Activated B cell treated with CpG ODN at 0.5 μM for 24 hours (primary cell): Measurements from ENCODE around the gene ATG5. TPM values are rescaled to one million over a fixed set of nuclear protein-coding genes. Genes with fewer than 3 reads are reported as not detected.
"Not testable (repeated sequence)": the region's sequence is repeated elsewhere in the genome, so short reads cannot be mapped to it uniquely, and the experiment has no call there.

Experiments
- ATAC-seq: fragments of 200-7000 bp; cut with Tn5 transposase; one replicate; pipeline ENCODE4 v1.10.0; 2021; ENCODE audit warnings: low read depth, mild to moderate bottlenecking, moderate library complexity
- CTCF ChIA-PET: fragments of 350-600 bp; sonication (Branson Sonifier 250); formaldehyde crosslinking; loops from one replicate; lab custom pipeline; 2021; ENCODE audit warnings: antibody characterized with exemption; lab: Charles Lee
- POLR2A ChIA-PET: fragments of 350-600 bp; sonication (Branson Sonifier 250); formaldehyde crosslinking; loops from one replicate; lab custom pipeline; 2021; ENCODE audit warnings: antibody characterized with exemption; lab: Charles Lee
- DNase-seq: peaks from one replicate; pipeline ENCODE4 v3.0.0; 2022
- H3K27ac Mint-ChIP-seq: one replicate; pipeline ENCODE4 v1.8.0; 2020; ENCODE audit warnings: mixed read lengths
- H3K27me3 Mint-ChIP-seq: one replicate; pipeline ENCODE4 v1.8.0; 2021; ENCODE audit warnings: mixed read lengths
- H3K36me3 Mint-ChIP-seq: one replicate; pipeline ENCODE4 v1.8.0; 2021; ENCODE audit warnings: low read depth, mixed read lengths
- H3K4me1 Mint-ChIP-seq: one replicate; pipeline ENCODE4 v1.8.0; 2021; ENCODE audit warnings: mixed read lengths
- H3K4me3 Mint-ChIP-seq: one replicate; pipeline ENCODE4 v1.8.0; 2020; ENCODE audit warnings: mild to moderate bottlenecking, mixed read lengths
- H3K9me3 Mint-ChIP-seq: one replicate; pipeline ENCODE4 v1.8.0; 2020; ENCODE audit warnings: mixed read lengths
- CTCF ChIP-seq: fragments of 200-600 bp; IDR thresholded peaks from one replicate; pipeline ENCODE4 v1.8.0; 2022; ENCODE audit warnings: antibody characterized with exemption, mild to moderate bottlenecking
- intact Hi-C: fragments of 100-400 bp; cut with micrococcal nuclease; formaldehyde crosslinking; loops from one replicate; pipeline ENCODE4 v1.15.1; 2024
- total RNA-seq: library from RNA; stranded (reverse); gene quantifications from 2 replicates; pipeline ENCODE4 v1.2.3, GENCODE V29; 2022

The ATG5 gene
- total RNA-seq, 1 donor from 2014 or later = 30.3 TPM

DNA sequence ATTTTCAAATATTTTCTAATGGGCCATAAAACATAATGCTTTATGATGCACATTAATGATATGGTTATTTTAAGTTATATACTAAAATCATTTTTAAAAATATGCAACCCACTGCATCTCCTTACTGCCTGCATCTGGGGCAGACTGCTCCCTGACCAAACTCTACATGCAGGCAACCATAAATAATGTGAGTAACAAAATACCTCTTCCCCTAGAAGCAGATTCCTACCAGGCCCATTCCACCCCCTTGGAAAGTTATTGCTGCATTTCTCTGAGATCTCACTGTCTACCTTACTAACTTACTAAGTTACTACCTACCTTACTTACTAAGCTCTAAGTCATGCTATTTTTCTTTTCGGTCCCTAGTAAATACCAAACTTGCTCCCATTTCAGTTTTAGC, 71.8 kb downstream of the ATG5 start:
- intact Hi-C loops = no loop called here
- Mint-ChIP-seq H3K4me1 (peaks cover 12% of the 10 kb centered on the region), H3K9me3 (no peaks in the 10 kb centered on the region), H3K27ac (no peak overlapping the region), H3K36me3 (peaks cover 2% of the 10 kb centered on the region), H3K4me3 (no peak overlapping the region), H3K27me3 (no peaks in the 10 kb centered on the region)
- ChIA-PET CTCF (no interaction called here), POLR2A (no interaction called here)
- DNase-seq = no peak
- ATAC-seq = no peak
- TF ChIP-seq CTCF = no peak

DNA sequence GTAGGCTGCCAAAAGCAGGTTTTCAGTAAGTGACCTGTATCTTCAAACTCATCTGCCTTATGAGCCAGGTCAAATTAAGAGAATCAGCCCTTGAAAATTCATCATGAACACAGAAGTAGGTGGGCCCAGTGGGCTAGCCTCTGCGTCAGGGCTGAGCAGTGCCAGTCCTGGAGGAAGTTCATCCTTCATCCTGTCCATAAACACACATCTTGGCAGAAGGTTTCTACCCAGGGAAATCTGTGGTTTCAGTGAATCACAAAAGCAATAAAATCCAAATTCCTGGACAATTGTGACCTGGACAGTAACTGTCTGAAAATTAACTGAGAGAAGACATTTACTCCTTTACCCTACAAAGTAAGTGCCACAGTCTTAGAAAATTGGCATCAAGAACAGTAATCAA, 72.4 kb downstream of the ATG5 start:
- H3K27ac Mint-ChIP-seq = no peak overlapping the region
- intact Hi-C loops = no loop called here
- H3K9me3 Mint-ChIP-seq = no peaks in the 10 kb centered on the region
- peaks cover 11% of the 10 kb centered on the region for H3K4me1 Mint-ChIP-seq
- no peak for TF ChIP-seq CTCF
- H3K36me3 Mint-ChIP-seq = peaks cover 4% of the 10 kb centered on the region
- no peak overlapping the region for H3K4me3 Mint-ChIP-seq
- POLR2A ChIA-PET = no interaction called here
- no peaks in the 10 kb centered on the region for H3K27me3 Mint-ChIP-seq
- ATAC-seq = no peak
- CTCF ChIA-PET = no interaction called here
- no peak for DNase-seq

GRCh38 chr6:106252687-106253086, 72.9 kb downstream of the ATG5 start:
- no peaks in the 10 kb centered on the region for H3K27me3 Mint-ChIP-seq
- ChIA-PET POLR2A (interaction anchor here (0.7 kb wide), 1 partner anchor 1392 kb away, joined by 4 read pairs; no protein-coding TSS in a partner anchor), CTCF (no interaction called here)
- intact Hi-C loops = no loop called here
- no peak overlapping the region for H3K4me3 Mint-ChIP-seq
- no peak for ATAC-seq
- peaks cover 5% of the 10 kb centered on the region for H3K36me3 Mint-ChIP-seq
- H3K9me3 Mint-ChIP-seq = no peaks in the 10 kb centered on the region
- no peak overlapping the region for H3K27ac Mint-ChIP-seq
- DNase-seq = no peak
- peaks cover 13% of the 10 kb centered on the region for H3K4me1 Mint-ChIP-seq
- TF ChIP-seq CTCF = no peak

GRCh38 chr6:106251531-106252255, 73.9 kb downstream of the ATG5 start:
- peaks cover 17% of the 10 kb centered on the region for H3K4me1 Mint-ChIP-seq
- H3K27ac Mint-ChIP-seq, POLR2A ChIA-PET: not testable (repeated sequence)

DNA sequence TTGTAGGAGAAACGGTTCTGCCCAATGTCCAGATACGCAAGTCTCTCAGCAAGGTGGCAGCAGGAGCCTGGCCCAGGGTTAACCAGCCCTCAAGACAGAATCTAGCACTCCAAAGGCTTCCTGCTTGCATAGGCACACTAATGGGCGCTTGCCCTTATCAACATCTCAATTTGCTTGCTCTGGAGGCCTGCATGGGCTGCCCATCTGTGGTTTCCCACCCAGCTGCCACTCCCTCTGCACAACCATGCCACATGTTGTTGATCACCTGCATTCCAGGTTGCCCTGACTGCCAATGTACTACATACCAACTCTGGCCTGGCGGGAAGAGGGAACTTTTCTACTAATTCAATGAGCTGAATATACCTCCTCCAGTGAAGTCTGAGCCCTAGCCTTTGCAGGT, 74.6 kb downstream of the ATG5 start:
- intact Hi-C loops = no loop called here
- Mint-ChIP-seq H3K27me3 (no peaks in the 10 kb centered on the region), H3K36me3 (peaks cover 14% of the 10 kb centered on the region), H3K27ac (no peak overlapping the region), H3K4me3 (no peak overlapping the region), H3K4me1 (peaks cover 18% of the 10 kb centered on the region), H3K9me3 (no peaks in the 10 kb centered on the region)
- ChIA-PET POLR2A (no interaction called here), CTCF (no interaction called here)
- ATAC-seq (no peak), DNase-seq (no peak)
- no peak for TF ChIP-seq CTCF

More at GRCh38 chr6:106251531-106252255, 73.9 kb downstream of the ATG5 start:
- H3K4me3 Mint-ChIP-seq, intact Hi-C loops, DNase-seq, H3K9me3 Mint-ChIP-seq, ATAC-seq, CTCF ChIA-PET, H3K27me3 Mint-ChIP-seq: not testable (repeated sequence)
- peaks cover 13% of the 10 kb centered on the region for H3K36me3 Mint-ChIP-seq
